GM12891 (cell line): ENCODE results near the gene EYS.

ENCODE experiments used
- PAX5 ChIP-seq: IDR thresholded peaks from 2 replicates; pipeline ENCODE4 v1.6.1; 2011; ENCODE audit warnings: low read length, moderate library complexity, mild to moderate bottlenecking; ENCODE audit not compliant: insufficient read depth, severe bottlenecking
- POLR2A ChIP-seq: IDR thresholded peaks from 2 replicates; pipeline ENCODE4 v1.6.1; 2011; ENCODE audit warnings: low read depth, low read length, control low read depth
- POLR2AphosphoS5 ChIP-seq: IDR thresholded peaks from 2 replicates; pipeline ENCODE4 v1.6.1; 2011; ENCODE audit warnings: low read depth, low read length, control low read depth
- SPI1 ChIP-seq: IDR thresholded peaks from 2 replicates; pipeline ENCODE4 v1.6.1; 2011; ENCODE audit warnings: low read depth, low read length, control low read depth
- TAF1 ChIP-seq: IDR thresholded peaks from 2 replicates; pipeline ENCODE4 v1.6.1; 2011; ENCODE audit warnings: low read depth, low read length, control low read depth

- TF ChIP-seq POLR2AphosphoS5 (no peak), POLR2A (no peak), TAF1 (no peak), SPI1 (no peak), PAX5 (no peak)
Observed at GRCh38 chr6:64984948-64985347, 722.1 kb downstream of the EYS start.
